K562 (cell line): ENCODE measurements around the gene PCK2. TPM values are rescaled to one million over a fixed set of nuclear protein-coding genes. Genes with fewer than 3 reads are reported as not detected.
A peak's percentile ranks its signal among the peaks of the same experiment; 100 is the strongest.

ENCODE experiments used
- ATAC-seq: fragments of 200-7000 bp; cut with Tn5 transposase; 3 replicates; pipeline ENCODE4 v1.9.1; 2020; ENCODE audit warnings: moderate library complexity
- BruUV-seq: library from RNA; stranded (reverse); fragments of 400-500 nt; replicated peaks from 2 replicates; lab custom pipeline; 2021; lab: Mats Ljungman, UMichigan
- CTCF ChIA-PET: fragments of 300-600 bp; formaldehyde crosslinking; extraction: SDS; loops from one replicate; lab custom pipeline; 2021; ENCODE audit warnings: low intra/inter-chr PET ratio; lab: Yijun Ruan, JAX
- POLR2A ChIA-PET: fragments of 300-600, 350-650 bp; sonication (Branson Sonifier 250); formaldehyde crosslinking; extraction: SDS; loops from one replicate; lab custom pipeline; 2021; ENCODE audit warnings: antibody characterized with exemption, inconsistent platforms; lab: Yijun Ruan, JAX
- DNase-seq, 4 experiments: peaks; one replicate each; pipeline versions ENCODE4 v3.0.0 to v3.0.0-alpha.2; 2011 to 2018; ENCODE audit warnings: low spot score in 3 of 4, mixed read lengths in 3 of 4; ENCODE audit errors: extremely low read depth in 1 of 4
- FAIRE-seq: peaks from 2 replicates; lab custom pipeline; 2011; peaks lifted over from hg19 to GRCh38; lab: Jason Lieb, UNC
- H2AFZ ChIP-seq: 2 replicates; pipeline ENCODE4 v1.6.0; 2011; ENCODE audit warnings: low read depth, low read length, control low read depth, inconsistent platforms
- H3K27ac ChIP-seq: fragments of 200-600 bp; 3 replicates; pipeline ENCODE4 v1.8.0; 2011; ENCODE audit warnings: low read depth, mild to moderate bottlenecking, control low read depth, inconsistent platforms, low read length, moderate library complexity, mixed read lengths; ENCODE audit errors: extremely low read depth
- H3K27me3 ChIP-seq, 2 experiments: fragments of 300-600 bp in 1 of 2; 2 replicates in 1 of 2; 3 replicates in 1 of 2; pipeline versions ENCODE4 v1.6.0 to v1.8.0; 2011; ENCODE audit warnings: inconsistent platforms in 2 of 2, low read length in 2 of 2, mild to moderate bottlenecking in 1 of 2, mixed read lengths in 1 of 2, moderate library complexity in 1 of 2; ENCODE audit not compliant: control insufficient read depth in 2 of 2, insufficient read depth in 2 of 2
- H3K36me3 ChIP-seq: fragments of 300-600 bp; 3 replicates; pipeline ENCODE4 v1.8.0; 2011; ENCODE audit warnings: mild to moderate bottlenecking, low read length, inconsistent platforms; ENCODE audit not compliant: control insufficient read depth, insufficient read depth
- H3K4me1 ChIP-seq, 2 experiments: fragments of 200-600 bp in 1 of 2; replicated peaks in 1 of 2; 2 replicates in 1 of 2; 3 replicates in 1 of 2; pipeline versions ENCODE4 v1.5.1 to v1.8.0; 2011; ENCODE audit warnings: inconsistent platforms in 2 of 2, low read length in 2 of 2, mild to moderate bottlenecking in 1 of 2, mixed read lengths in 1 of 2, moderate library complexity in 1 of 2; ENCODE audit not compliant: control insufficient read depth in 2 of 2, insufficient read depth in 2 of 2
- H3K4me2 ChIP-seq: 2 replicates; pipeline ENCODE4 v1.6.1; 2011; ENCODE audit warnings: low read length, control low read depth, inconsistent platforms, mixed read lengths; ENCODE audit not compliant: insufficient read depth
- H3K4me3 ChIP-seq: fragments of 200-600 bp; sonication (generic), shearing (Covaris generic); 2 replicates; pipeline ENCODE4 v1.5.1; 2016; ENCODE audit warnings: control low read depth, inconsistent platforms
- H3K79me2 ChIP-seq: fragments of 200-600 bp; 3 replicates; pipeline ENCODE4 v1.8.0; 2011; ENCODE audit warnings: low read length, inconsistent platforms; ENCODE audit not compliant: control insufficient read depth, insufficient read depth
- H3K9ac ChIP-seq, 2 experiments: 2 replicates each; pipeline versions ENCODE4 v1.6.0 to v1.6.1; 2011; ENCODE audit warnings: low read depth in 2 of 2, low read length in 2 of 2, control low read depth in 1 of 2, inconsistent platforms in 1 of 2, mild to moderate bottlenecking in 1 of 2, mixed read lengths in 1 of 2; ENCODE audit not compliant: insufficient read depth in 1 of 2
- H3K9me1 ChIP-seq: one replicate; pipeline ENCODE4 v1.6.0; 2011; ENCODE audit warnings: inconsistent platforms, mild to moderate bottlenecking, low read length, moderate library complexity; ENCODE audit not compliant: control insufficient read depth, insufficient read depth
- H3K9me3 ChIP-seq: replicated peaks from 2 replicates; pipeline ENCODE4 v1.5.1; 2011; ENCODE audit warnings: low read depth, low read length, inconsistent platforms; ENCODE audit not compliant: control insufficient read depth, insufficient read depth
- H4K20me1 ChIP-seq: replicated peaks from 2 replicates; pipeline ENCODE4 v1.6.1; 2011; ENCODE audit warnings: low read length, inconsistent platforms, mixed read lengths; ENCODE audit not compliant: control insufficient read depth, insufficient read depth
- MIER1 ChIP-seq: fragments of 450-650 bp; IDR thresholded peaks from 2 replicates; pipeline ENCODE4 v1.6.1; 2016; ENCODE audit warnings: antibody characterized with exemption, mild to moderate bottlenecking, low read depth
- POLR2H ChIP-seq: IDR thresholded peaks from 2 replicates; pipeline ENCODE4 v1.6.1; 2016; ENCODE audit warnings: missing genetic modification characterization, low read depth, mild to moderate bottlenecking, control low read depth, missing compliant biosample characterization, moderate library complexity
- WGBS: fragments of 100-300 bp; shearing (Covaris generic); methylation state at CpG from one replicate; pipeline ENCODE4 v1.1.6; 2016; ENCODE audit warnings: low coverage, mixed read lengths; ENCODE audit not compliant: insufficient coverage; ENCODE audit errors: missing lambda C conversion rate; 5-methylcytosine and 5-hydroxymethylcytosine counted together
- in situ Hi-C: fragments of 300-500 bp; cut with MboI; formaldehyde crosslinking; loops from 4 replicates; pipeline ENCODE4 v1.15.0; 2018; ENCODE audit warnings: inconsistent platforms, mixed read lengths
- intact Hi-C: fragments of 100-400 bp; cut with micrococcal nuclease; formaldehyde crosslinking; loops from 2 replicates; pipeline ENCODE4 v1.14.2; 2022
- polyA plus RNA-seq, 8 experiments: library from polyadenylated mRNA; depleted of rRNA in 4 of 8; stranded (reverse) in 5 of 8; unstranded in 3 of 8; fragments of >200 nt; fragmentation: Nextera tagmentation in 2 of 8; fragmentation: Illumina TruSeq in 1 of 8; extraction: Ambion mirVana in 2 of 8; extraction: Trizol in 1 of 8; gene quantifications; 2 replicates each; pipeline versions ENCODE4 v1.2.1 to v1.2.3, GENCODE V29; 2011 to 2014; ENCODE audit warnings: inconsistent platforms in 1 of 8, missing spikeins in 1 of 8
- total RNA-seq, 7 experiments: library from RNA; depleted of rRNA in 6 of 7; stranded (reverse); fragments of >200 nt in 6 of 7; fragmentation: Illumina TruSeq in 2 of 7; extraction: Trizol in 2 of 7; gene quantifications; 2 replicates each; pipeline versions ENCODE4 v1.2.1 to v1.2.3, GENCODE V29; 2011 to 2021; ENCODE audit warnings: low replicate concordance in 1 of 7

PCK2 gene
- total and polyA plus RNA-seq, 9 of the 15 experiments (the other 6 are each of a cell fraction or from before 2014, with no cell fraction given): 3.3 to 60.9 (median 30.4) TPM

DNA sequence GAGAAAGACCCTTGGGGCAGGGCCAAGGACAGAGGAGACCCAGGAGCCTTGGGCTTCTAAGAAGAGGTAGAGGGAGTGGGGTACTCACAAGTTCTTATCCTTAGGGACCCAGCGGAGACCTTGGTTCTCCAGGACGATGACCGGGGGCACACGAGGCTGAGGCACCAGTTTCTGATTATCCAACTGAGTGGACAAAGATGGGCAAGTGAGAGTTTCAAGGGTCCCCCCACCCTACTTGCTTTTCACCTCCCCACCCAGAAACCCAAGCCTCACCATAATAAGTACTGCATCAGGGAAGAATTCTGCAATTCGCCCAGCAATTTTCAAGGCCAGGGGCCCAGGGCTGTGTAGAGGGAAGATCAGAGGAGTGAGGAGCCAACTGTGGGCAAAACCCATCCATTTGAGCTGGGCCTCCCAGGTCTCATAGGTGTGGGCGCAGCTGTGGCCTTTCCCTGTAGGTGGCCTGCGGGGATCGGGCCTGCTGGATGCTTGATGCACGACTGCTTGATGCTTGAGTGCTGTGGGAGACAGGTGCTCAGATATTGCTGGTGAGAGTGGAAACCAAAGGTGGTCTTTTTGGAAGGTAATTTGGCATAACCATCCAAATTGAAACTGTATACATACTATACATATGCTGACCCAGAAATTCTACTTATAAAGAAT, 45.3 kb downstream of the PCK2 start:
- H3K9me1 ChIP-seq: no peaks in the 10 kb centered on the region
- CTCF ChIA-PET: no interaction called here
- no TSS peak for BruUV-seq
- no peaks in the 10 kb centered on the region for H3K27me3 ChIP-seq
- H3K9me3 ChIP-seq: no peaks in the 10 kb centered on the region
- peaks cover 25% of the 10 kb centered on the region for H3K79me2 ChIP-seq
- H4K20me1 ChIP-seq: no peaks in the 10 kb centered on the region; the same call in 1 of the 2 replicates
- in situ Hi-C loops (no loop called here), intact Hi-C loops (no loop called here)
- ATAC-seq (no peak), DNase-seq (no peak), FAIRE-seq (no peak)
- peaks cover 23 to 41% of the 10 kb centered on the region in 2 experiments; a peak in 4 of 5 replicates for H3K4me1 ChIP-seq
- no peak overlapping the region for H3K27ac ChIP-seq
- no peak overlapping the region for H3K9ac ChIP-seq
- H2AFZ ChIP-seq: no peak overlapping the region
- H3K4me2 ChIP-seq: no peak overlapping the region
- POLR2A ChIA-PET: interaction anchor here (1.1 to 1.5 kb wide), 2 partner anchors 46 to 1045 kb away, joined by 3 to 4 read pairs; partner anchors contain the start of gene PCK2
- TF ChIP-seq MIER1: peak; percentile 62
- TF ChIP-seq POLR2H (tag): no peak
- no peak overlapping the region for H3K4me3 ChIP-seq
- H3K36me3 ChIP-seq: peaks cover 42% of the 10 kb centered on the region
- WGBS: 73% methylated on average over 8 of the region's 9 CpGs
